Raji (cell line): ENCODE measurements around the gene SLC38A3.

ENCODE experiments used
- POLR2A ChIP-seq: IDR thresholded peaks from 2 replicates; pipeline ENCODE4 v1.6.1; 2011; ENCODE audit warnings: low read depth, low read length, control low read depth; ENCODE audit not compliant: insufficient read depth

Gene SLC38A3

DNA sequence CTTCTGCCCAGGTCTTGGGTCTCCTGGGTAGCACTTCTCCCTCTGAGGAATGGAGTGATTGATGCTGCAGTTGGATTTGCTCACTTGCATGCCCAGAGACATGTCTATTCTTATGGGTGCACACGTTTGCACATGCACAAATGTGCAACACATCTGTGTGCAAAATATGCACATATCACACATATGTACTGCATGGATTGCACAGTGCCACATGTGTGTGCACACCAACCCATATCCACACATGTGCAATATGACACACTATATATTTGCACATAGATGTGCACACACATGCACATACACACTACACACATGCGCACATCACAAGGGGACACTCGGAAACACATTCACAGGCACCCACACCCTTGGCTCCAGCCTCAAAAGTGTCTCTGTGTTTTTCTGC lies 63.2 kb downstream of the SLC38A3 start:
- TF ChIP-seq POLR2A: no peak

DNA sequence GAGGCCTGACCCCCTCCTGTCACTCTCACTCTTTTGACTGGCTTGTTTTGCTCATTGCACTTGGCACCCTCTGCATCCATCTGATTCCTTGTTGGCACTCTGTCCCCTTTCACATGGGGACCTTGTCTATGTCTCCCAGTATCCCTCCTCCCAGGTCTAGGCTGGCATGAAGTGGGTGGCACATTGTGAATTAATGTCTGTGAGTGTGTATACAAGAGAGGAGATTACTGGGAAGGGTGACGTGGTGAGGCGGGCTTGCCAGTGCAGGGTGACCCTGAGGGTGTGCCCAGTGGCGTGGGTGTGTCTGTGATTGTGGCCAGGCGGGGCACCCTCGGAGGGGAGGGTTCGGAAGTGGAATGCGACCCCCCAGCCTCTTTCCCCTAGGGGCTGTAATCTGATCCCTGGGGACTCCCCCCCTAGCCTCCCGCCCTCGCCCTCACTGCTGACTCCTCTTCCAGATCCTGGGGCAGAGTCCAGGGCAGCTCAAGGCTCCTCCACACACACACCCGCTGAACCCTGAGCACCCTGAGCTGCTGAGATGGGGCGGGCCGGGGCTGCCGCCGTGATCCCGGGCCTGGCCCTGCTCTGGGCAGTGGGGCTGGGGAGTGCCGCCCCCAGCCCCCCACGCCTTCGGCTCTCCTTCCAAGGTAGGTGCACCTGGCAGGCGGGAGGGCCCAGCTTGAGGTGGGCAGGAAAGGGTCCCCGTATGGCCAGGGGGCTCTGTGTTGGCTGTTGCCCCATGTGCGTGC lies 63.8 kb downstream of the SLC38A3 start, which contains the start of gene SEMA3B:
SEMA3B (plus strand) TSS at position 445 of the 749 bp plus-strand sequence; CDS start at position 539, 94 bp downstream.
- TF ChIP-seq POLR2A: no peak

DNA sequence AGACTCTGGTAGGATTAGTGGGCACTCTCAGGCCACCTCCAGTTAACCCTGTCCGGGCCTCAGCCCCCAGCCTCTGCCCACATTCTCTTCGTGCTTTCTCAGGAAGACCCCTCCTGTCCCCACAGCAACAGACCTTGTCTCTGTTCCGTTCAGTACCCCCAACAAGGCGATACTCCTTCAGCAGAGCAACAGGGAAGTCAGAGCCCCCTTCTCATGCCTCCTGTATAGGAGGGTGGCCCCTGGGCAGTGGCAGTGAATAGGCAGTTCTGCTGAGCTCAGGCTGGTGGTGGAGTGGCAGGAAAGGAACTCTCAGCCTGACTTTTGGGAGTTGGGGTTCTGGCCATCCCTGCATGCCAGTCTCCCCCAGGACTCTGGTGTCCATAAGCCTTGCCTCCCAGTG lies 64.4 kb downstream of the SLC38A3 start:
- no peak for TF ChIP-seq POLR2A

DNA sequence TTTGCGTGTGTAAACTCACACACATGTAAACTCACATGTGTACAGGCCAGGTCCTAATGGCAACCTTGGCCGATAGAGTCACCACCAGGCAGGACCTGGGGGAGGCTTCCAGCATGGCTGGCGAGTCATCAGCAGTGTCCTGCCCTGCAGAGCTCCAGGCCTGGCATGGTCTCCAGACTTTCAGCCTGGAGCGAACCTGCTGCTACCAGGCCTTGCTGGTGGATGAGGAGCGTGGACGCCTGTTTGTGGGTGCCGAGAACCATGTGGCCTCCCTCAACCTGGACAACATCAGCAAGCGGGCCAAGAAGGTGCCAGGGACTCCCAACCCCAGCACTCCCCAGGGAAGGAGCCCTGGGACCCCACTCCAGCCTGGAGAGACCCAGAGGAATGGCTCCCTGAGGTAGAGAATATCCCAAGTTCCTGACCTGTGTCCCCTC lies 64.9 kb downstream of the SLC38A3 start:
- TF ChIP-seq POLR2A: no peak

DNA sequence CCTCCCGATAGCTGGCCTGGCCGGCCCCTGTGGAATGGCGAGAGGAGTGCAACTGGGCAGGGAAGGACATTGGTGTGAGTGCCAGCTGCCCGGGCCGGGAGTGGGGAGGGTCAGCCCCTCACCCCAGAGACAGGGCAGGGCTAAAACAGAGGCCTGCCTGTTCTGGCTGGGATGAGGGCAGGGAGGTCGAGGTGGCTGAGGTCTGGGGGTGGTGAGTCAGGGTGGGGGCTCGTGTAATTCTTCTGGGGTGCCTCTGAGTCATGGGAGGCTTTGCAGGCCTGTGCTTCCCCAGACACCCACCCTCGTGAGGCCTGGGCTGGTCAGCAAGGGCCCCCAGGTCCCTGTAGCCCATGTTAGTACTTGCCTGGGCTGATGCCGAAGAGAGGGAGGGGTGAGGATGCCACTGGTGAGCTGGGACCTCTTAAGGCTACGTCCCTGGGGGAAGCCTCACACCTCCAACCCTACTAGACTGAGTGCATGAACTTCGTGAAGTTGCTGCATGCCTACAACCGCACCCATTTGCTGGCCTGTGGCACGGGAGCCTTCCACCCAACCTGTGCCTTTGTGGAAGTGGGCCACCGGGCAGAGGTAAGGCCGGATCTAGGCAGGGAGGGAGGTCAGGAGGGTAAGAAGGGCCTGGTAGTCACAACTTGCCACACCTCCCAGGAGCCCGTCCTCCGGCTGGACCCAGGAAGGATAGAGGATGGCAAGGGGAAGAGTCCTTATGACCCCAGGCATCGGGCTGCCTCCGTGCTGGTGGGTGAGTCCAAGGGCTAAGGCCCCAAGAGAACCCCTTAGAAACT lies 65.6 kb downstream of the SLC38A3 start:
- TF ChIP-seq POLR2A: no peak
